Measurements from ENCODE around the gene LIFR. TPM values are rescaled to one million over a fixed set of nuclear protein-coding genes. Genes with fewer than 3 reads are reported as not detected.

The LIFR gene
- total and polyA plus RNA-seq, 5 donors from 2014 or later: not detected

DNA sequence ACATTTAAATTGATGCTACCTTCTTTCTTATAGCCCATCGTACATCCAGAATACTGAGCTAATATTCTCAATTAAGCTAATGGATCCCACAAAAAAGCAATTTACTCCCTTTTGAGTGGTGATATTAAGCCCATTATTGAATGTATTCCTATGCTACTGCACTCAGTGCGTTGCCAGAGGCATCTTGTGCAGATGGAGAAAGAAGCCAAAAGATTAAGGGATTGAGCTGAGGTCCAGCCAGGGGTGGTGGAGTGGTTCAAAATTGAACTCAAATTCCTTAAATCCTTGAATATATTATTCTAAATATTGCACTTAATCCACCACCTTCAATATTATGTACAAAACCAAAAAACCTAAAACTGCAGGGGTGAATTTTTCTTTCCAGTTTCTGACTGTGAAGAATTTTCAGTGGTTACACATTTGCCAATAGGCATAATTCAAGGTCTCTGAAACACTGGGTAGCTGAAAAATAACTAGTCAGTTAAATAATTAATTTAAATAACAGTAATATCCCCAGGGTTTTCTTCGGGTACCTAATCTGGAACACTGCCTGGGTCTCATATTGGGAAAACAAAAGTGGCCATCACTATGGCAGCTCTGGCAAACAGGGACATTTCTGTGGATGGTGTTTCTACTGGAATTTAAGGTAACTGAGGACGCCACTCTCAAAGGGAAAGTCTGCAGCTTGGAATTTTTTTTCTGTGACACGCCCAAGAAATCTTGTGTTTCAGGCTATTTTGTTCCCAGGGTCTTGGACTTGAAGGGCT is 6.2 kb upstream of the LIFR start:
- Histone ChIP-seq H3K27me3 (ENCODE audit: control insufficient read depth, insufficient read depth, low read length) (peaks cover 17% of the 10 kb centered on the region), H3K36me3 (ENCODE audit: control insufficient read depth, insufficient read depth, low read length) (no peaks in the 10 kb centered on the region), H3K4me1 (ENCODE audit: control insufficient read depth, insufficient read depth, low read length, poor library complexity, severe bottlenecking) (no peaks in the 10 kb centered on the region), H3K27ac (ENCODE audit: insufficient read depth, low read length, poor library complexity, severe bottlenecking) (no peak overlapping the region), H3K9me3 (ENCODE audit: control insufficient read depth in 2 of 2, low read length in 2 of 2) (no peaks in the 10 kb centered on the region), H3K4me3 (ENCODE audit: low read depth, low read length) (no peak overlapping the region)
- Mint-ChIP-seq H3K9me3 (no peaks in the 10 kb centered on the region), H3K4me1 (peaks cover 0 to 2% (median 0%) of the 10 kb centered on the region in 4 donors), H3K4me3 (no peak overlapping the region), H3K27me3 (peaks cover 42% of the 10 kb centered on the region), H3K36me3 (no peaks in the 10 kb centered on the region), H3K27ac (no peak overlapping the region)
- ATAC-seq (ENCODE audit: low read depth in 2 of 2) (no peak), DNase-seq (no peak)

DNA sequence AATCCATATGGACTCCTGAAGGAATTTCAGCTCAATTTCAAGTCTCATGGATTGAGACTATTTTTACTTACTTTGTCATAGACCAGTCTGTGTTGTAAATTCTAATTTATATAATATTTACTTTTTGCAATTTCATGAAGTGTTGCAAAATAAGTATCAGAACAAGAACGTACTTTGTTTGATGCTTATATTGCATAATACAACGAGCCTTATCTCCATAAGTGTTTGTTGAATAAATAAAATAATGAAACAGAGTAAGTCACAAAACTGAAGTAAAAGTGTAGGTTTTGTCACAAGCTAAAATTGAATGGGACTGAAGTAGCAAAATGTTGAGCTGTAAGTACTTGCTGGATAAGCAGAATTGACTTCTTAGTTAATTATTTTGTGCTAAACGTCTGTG is 3.0 kb upstream of the LIFR start:
- Histone ChIP-seq H3K4me1 (ENCODE audit: control insufficient read depth, insufficient read depth, low read length, poor library complexity, severe bottlenecking) (peaks cover 8% of the 10 kb centered on the region), H3K27me3 (ENCODE audit: control insufficient read depth, insufficient read depth, low read length) (peaks cover 35% of the 10 kb centered on the region), H3K9me3 (ENCODE audit: control insufficient read depth in 2 of 2, low read length in 2 of 2) (no peaks in the 10 kb centered on the region), H3K27ac (ENCODE audit: insufficient read depth, low read length, poor library complexity, severe bottlenecking) (no peak overlapping the region), H3K36me3 (ENCODE audit: control insufficient read depth, insufficient read depth, low read length) (no peaks in the 10 kb centered on the region), H3K4me3 (ENCODE audit: low read depth, low read length) (no peak overlapping the region)
- Mint-ChIP-seq H3K4me3 (no peak overlapping the region), H3K36me3 (no peaks in the 10 kb centered on the region), H3K27me3 (peaks cover 61% of the 10 kb centered on the region), H3K4me1 (peaks cover 0 to 19% (median 4%) of the 10 kb centered on the region in 4 donors), H3K27ac (no peak overlapping the region), H3K9me3 (no peaks in the 10 kb centered on the region)
- DNase-seq: no peak
- no peak for ATAC-seq (ENCODE audit: low read depth in 2 of 2)

DNA sequence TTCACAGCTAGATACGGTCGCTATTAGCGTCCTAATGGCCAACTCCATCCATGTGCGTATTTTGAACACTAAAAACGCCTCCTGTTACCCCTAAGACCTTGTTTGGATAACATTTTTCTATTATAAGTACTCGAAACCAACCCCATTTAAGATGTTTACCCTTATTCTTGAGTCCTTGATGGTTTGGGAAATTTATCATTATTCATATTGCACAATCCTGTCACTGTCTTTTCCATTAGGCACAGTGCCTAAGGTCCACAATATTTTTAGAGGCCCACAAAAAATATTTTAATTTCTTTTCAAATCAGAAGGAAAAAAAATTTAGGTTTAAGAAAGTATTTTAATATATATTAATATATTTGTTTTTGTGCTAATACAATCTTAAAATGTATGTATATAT is 1.3 kb upstream of the LIFR start:
- Histone ChIP-seq H3K4me1 (ENCODE audit: control insufficient read depth, insufficient read depth, low read length, poor library complexity, severe bottlenecking) (peaks cover 8% of the 10 kb centered on the region), H3K36me3 (ENCODE audit: control insufficient read depth, insufficient read depth, low read length) (no peaks in the 10 kb centered on the region), H3K9me3 (ENCODE audit: control insufficient read depth in 2 of 2, low read length in 2 of 2) (no peaks in the 10 kb centered on the region), H3K27ac (ENCODE audit: insufficient read depth, low read length, poor library complexity, severe bottlenecking) (no peak overlapping the region), H3K4me3 (ENCODE audit: low read depth, low read length) (no peak overlapping the region), H3K27me3 (ENCODE audit: control insufficient read depth, insufficient read depth, low read length) (peaks cover 48% of the 10 kb centered on the region)
- no peak for DNase-seq
- Mint-ChIP-seq H3K36me3 (no peaks in the 10 kb centered on the region), H3K27me3 (peaks cover 69% of the 10 kb centered on the region), H3K9me3 (peaks cover 0 to 6% (median 0%) of the 10 kb centered on the region in 7 donors), H3K4me1 (peaks cover 0 to 19% (median 4%) of the 10 kb centered on the region in 4 donors), H3K27ac (no peak overlapping the region), H3K4me3 (peak overlapping the region in 3 of 4 donors; percentile 1 to 60 (median 50))
- no peak for ATAC-seq (ENCODE audit: low read depth in 2 of 2)

DNA sequence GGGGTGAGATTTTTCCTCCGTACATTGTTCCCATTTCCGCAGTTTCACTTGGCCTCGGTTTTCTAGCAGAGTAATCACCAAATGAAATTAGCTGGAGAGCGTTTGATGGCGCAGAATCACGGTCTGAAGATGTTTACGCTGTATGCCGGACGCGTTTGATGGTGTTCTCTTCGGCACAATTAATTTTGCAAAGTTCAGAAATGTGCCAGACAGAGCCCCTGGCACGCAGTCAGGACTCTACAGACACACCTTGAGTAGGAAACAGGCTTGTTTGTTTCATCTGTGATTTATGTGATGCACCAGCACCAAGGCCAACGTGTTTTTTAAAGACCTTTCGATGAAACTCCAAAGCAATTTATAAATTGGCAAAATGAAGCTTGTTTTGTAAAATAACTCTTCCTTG is 863 bp upstream of the LIFR start:
- Mint-ChIP-seq H3K4me1 (peaks cover 0 to 19% (median 4%) of the 10 kb centered on the region in 4 donors), H3K27ac (no peak overlapping the region), H3K9me3 (peaks cover 0 to 6% (median 0%) of the 10 kb centered on the region in 7 donors), H3K36me3 (no peaks in the 10 kb centered on the region), H3K27me3 (peaks cover 73% of the 10 kb centered on the region), H3K4me3 (peak overlapping the region in 3 of 4 donors; percentile 1 to 60 (median 50))
- DNase-seq (no peak), ATAC-seq (ENCODE audit: low read depth in 2 of 2) (no peak)
- Histone ChIP-seq H3K4me1 (ENCODE audit: control insufficient read depth, insufficient read depth, low read length, poor library complexity, severe bottlenecking) (peaks cover 8% of the 10 kb centered on the region), H3K27ac (ENCODE audit: insufficient read depth, low read length, poor library complexity, severe bottlenecking) (no peak overlapping the region), H3K4me3 (ENCODE audit: low read depth, low read length) (no peak overlapping the region), H3K36me3 (ENCODE audit: control insufficient read depth, insufficient read depth, low read length) (no peaks in the 10 kb centered on the region), H3K9me3 (ENCODE audit: control insufficient read depth in 2 of 2, low read length in 2 of 2) (no peaks in the 10 kb centered on the region), H3K27me3 (ENCODE audit: control insufficient read depth, insufficient read depth, low read length) (peaks cover 49% of the 10 kb centered on the region)

DNA sequence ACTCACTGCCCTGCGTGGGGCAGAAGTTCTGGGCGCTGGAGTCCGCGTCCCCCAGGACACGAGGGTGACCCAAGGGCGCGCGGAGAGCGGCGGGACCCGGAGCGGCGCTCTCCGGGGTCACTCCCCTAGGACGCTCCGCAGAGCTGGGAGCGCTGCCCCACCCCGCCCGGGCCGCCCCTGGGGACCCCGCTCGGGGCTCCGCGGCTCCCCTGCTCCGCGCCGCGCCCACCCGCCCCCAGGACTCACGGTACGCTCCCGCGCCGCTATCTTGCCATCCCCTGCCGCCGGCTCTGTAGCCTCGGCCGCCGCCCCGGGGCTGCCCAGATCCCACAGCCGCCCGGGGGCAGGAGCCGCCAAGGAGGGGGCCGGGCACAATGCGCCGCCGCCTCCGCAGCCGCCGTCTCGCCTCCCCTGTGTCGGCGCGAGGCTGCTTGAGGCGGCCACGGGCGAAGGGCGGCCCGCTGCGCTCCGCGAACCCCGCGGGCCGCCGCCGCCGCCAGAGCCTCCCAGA is 303 bp downstream of the LIFR start:
- H3K36me3 Mint-ChIP-seq: no peaks in the 10 kb centered on the region

DNA sequence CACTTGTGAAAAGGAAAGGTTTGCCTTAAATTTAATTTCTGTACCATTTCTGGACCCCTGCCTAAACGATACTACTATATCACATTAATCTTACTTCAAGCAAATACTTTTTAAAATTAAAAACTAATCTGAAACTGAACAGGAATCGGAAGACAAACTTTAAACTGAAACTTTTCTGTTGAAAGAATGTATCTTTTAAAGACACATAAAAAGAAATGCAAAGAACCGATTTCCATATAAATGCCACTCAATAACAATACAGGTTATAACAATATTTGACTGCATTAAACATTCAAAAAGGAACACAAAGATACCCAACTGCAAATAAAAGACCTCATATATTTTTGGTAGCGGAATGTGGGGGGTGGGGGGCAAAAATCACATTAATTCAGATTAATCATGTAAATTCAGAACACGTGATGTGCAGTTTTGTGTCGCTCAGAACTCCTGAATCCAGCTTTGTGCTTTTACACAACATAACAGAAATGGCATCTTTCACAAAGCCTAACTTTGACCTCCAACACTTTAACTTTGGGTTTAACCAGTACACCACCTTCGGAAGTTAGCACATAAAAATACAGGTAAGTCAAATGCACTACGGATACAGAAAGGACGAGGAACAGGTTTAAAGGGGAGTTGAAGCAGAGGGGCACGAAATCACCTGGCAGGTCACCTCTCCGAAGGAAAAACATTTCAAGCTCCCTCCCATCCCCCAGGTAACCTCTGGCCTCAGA is 925 bp downstream of the LIFR start:
- Histone ChIP-seq H3K9me3 (ENCODE audit: control insufficient read depth in 2 of 2, low read length in 2 of 2) (no peaks in the 10 kb centered on the region), H3K36me3 (ENCODE audit: control insufficient read depth, insufficient read depth, low read length) (no peaks in the 10 kb centered on the region), H3K4me1 (ENCODE audit: control insufficient read depth, insufficient read depth, low read length, poor library complexity, severe bottlenecking) (peaks cover 8% of the 10 kb centered on the region), H3K27me3 (ENCODE audit: control insufficient read depth, insufficient read depth, low read length) (peaks cover 54% of the 10 kb centered on the region), H3K4me3 (ENCODE audit: low read depth, low read length) (no peak overlapping the region), H3K27ac (ENCODE audit: insufficient read depth, low read length, poor library complexity, severe bottlenecking) (no peak overlapping the region)
- Mint-ChIP-seq H3K27me3 (peaks cover 73% of the 10 kb centered on the region), H3K27ac (no peak overlapping the region), H3K4me1 (peaks cover 0 to 19% (median 4%) of the 10 kb centered on the region in 4 donors), H3K9me3 (peaks cover 0 to 6% (median 0%) of the 10 kb centered on the region in 7 donors), H3K36me3 (no peaks in the 10 kb centered on the region), H3K4me3 (peak overlapping the region; percentile 65 to 76 (median 70))
- DNase-seq (no peak), ATAC-seq (ENCODE audit: low read depth in 2 of 2) (no peak)

More for the DNA sequence above, 303 bp downstream of the LIFR start:
- DNase-seq: no peak
- peaks cover 8% of the 10 kb centered on the region for H3K4me1 ChIP-seq (ENCODE audit: control insufficient read depth, insufficient read depth, low read length, poor library complexity, severe bottlenecking)
- no peak overlapping the region for H3K4me3 ChIP-seq (ENCODE audit: low read depth, low read length)
- ATAC-seq (ENCODE audit: low read depth in 2 of 2): no peak
- H3K4me3 Mint-ChIP-seq: peak overlapping the region in 2 of 4 donors; percentile 65 to 76
- no peak overlapping the region for H3K27ac Mint-ChIP-seq
- H3K4me1 Mint-ChIP-seq: peaks cover 0 to 19% (median 4%) of the 10 kb centered on the region in 4 donors
- no peak overlapping the region for H3K27ac ChIP-seq (ENCODE audit: insufficient read depth, low read length, poor library complexity, severe bottlenecking)
- peaks cover 53% of the 10 kb centered on the region for H3K27me3 ChIP-seq (ENCODE audit: control insufficient read depth, insufficient read depth, low read length)
- peaks cover 75% of the 10 kb centered on the region for H3K27me3 Mint-ChIP-seq
- H3K9me3 ChIP-seq (ENCODE audit: control insufficient read depth in 2 of 2, low read length in 2 of 2): no peaks in the 10 kb centered on the region
- no peaks in the 10 kb centered on the region for H3K36me3 ChIP-seq (ENCODE audit: control insufficient read depth, insufficient read depth, low read length)
- peaks cover 0 to 6% (median 0%) of the 10 kb centered on the region in 7 donors for H3K9me3 Mint-ChIP-seq

DNA sequence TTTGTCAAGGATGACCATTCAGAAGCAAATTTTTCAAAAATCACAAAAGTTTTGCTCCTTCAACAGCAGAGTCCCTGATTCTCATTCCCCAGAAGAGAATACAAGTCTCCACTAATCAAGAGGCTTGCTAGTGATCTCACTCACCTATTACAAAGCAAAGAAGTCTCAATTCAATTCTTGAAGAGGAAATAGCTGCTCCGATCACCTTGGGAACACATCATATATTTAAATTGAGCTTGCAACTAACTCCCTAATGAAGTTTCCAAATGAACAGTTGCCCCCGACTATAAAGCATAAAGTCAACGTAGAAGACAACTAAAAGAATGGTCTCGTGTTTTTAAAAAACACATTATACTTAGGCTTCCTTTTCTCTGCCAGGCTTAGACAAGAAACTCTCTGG is 1.6 kb downstream of the LIFR start:
- H3K36me3 Mint-ChIP-seq: no peaks in the 10 kb centered on the region

More for the DNA sequence above, 1.6 kb downstream of the LIFR start:
- Histone ChIP-seq H3K9me3 (ENCODE audit: control insufficient read depth in 2 of 2, low read length in 2 of 2) (no peaks in the 10 kb centered on the region), H3K4me1 (ENCODE audit: control insufficient read depth, insufficient read depth, low read length, poor library complexity, severe bottlenecking) (peaks cover 8% of the 10 kb centered on the region), H3K36me3 (ENCODE audit: control insufficient read depth, insufficient read depth, low read length) (no peaks in the 10 kb centered on the region), H3K27ac (ENCODE audit: insufficient read depth, low read length, poor library complexity, severe bottlenecking) (no peak overlapping the region), H3K4me3 (ENCODE audit: low read depth, low read length) (no peak overlapping the region), H3K27me3 (ENCODE audit: control insufficient read depth, insufficient read depth, low read length) (peaks cover 54% of the 10 kb centered on the region)
- H3K9me3 Mint-ChIP-seq: peaks cover 0 to 6% (median 0%) of the 10 kb centered on the region in 7 donors
- no peak overlapping the region for H3K27ac Mint-ChIP-seq
- peaks cover 70% of the 10 kb centered on the region for H3K27me3 Mint-ChIP-seq
- H3K4me1 Mint-ChIP-seq: peaks cover 0 to 19% (median 4%) of the 10 kb centered on the region in 4 donors
- ATAC-seq (ENCODE audit: low read depth in 2 of 2): no peak
- H3K4me3 Mint-ChIP-seq: peak overlapping the region in 1 of 4 donors; percentile 0
- no peak for DNase-seq
